ENCODE data around the gene DOK7. TPM values are rescaled to one million over a fixed set of nuclear protein-coding genes. Genes with fewer than 3 reads are reported as not detected.

Gene DOK7
- total and polyA plus RNA-seq, 2 donors (not counting 1 experiment from before 2014, with no cell fraction given) = 0.17 TPM; not detected in 1

DNA sequence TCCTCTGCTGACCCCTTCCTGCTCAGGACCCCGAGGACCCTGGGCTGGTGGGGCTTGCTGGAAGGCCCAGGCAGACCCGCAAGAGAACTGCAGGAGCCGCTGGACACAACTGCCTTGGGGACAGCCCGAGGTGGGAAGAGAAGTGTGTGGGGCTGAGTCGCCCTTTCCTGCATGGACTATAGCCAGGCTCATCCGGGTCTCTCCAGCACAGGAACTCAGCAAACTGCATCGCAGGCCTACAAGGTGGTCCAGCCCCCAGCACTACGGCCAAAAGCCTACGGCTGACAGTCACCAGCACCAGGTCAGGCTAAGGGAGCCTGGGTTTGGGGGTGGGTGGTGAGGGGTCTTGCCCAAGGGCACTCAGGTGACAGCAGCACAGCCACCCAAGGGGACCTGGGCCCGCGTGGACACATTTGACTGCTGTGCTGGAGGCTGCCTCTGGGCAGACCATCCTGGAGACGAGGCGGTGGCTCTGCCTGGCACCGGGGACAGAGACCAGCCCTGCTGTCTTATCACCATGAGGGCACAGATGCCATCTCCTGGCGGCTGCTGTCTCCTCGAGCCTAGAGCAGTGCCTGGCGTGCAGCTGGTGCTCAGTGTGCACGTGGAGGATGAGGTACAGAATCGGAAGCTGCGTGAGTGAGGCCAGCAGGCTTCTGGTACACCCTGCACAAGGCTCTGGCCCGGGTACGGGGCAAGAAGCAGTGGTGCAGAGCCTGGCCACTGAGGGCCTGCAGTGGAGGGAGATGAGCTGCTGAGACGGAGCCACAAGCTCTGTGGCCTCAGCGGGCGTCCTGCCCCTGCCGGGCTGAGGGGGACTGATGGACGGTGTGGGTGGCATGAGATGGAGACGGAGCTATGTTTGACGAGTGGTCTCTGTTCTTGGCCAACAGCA lies 54.0 kb downstream of the DOK7 start:
- Histone ChIP-seq H3K4me2 (ENCODE audit: extremely low read depth, insufficient read depth, low read length) (no peak overlapping the region), H3K27me3 (ENCODE audit: control insufficient read depth, insufficient read depth, low read length) (no peaks in the 10 kb centered on the region), H3K4me1 (ENCODE audit: control insufficient read depth, extremely low read depth, insufficient read depth, low read length) (no peaks in the 10 kb centered on the region), H3K9me3 (ENCODE audit: control insufficient read depth, insufficient read depth, low read depth, low read length) (no peaks in the 10 kb centered on the region), H4K20me1 (ENCODE audit: control insufficient read depth, extremely low read depth, insufficient read depth, low read length) (no peaks in the 10 kb centered on the region), H3K36me3 (ENCODE audit: control insufficient read depth, insufficient read depth, low read length) (peaks cover 36% of the 10 kb centered on the region), H3K4me3 (replicated peaks in 1 of 4; ENCODE audit: control extremely low read depth in 1 of 4, insufficient read depth in 1 of 4, low read depth in 3 of 4, low read length in 4 of 4) (no peak overlapping the region), H3K9ac (ENCODE audit: insufficient read depth, low read length) (no peak overlapping the region), H3K27ac (ENCODE audit: insufficient read depth, low read length) (no peak overlapping the region), H3K79me2 (ENCODE audit: control insufficient read depth, insufficient read depth, low read length) (no peaks in the 10 kb centered on the region), H2AFZ (ENCODE audit: low read length) (no peak overlapping the region)
- DNase-seq (ENCODE audit: low read depth in 2 of 2) = no peak
- TF ChIP-seq EZH2 (IDR thresholded peaks at IDR 0.05; ENCODE audit: low read length, missing control alignments) = no peak
- TF ChIP-seq, protein P1, sequence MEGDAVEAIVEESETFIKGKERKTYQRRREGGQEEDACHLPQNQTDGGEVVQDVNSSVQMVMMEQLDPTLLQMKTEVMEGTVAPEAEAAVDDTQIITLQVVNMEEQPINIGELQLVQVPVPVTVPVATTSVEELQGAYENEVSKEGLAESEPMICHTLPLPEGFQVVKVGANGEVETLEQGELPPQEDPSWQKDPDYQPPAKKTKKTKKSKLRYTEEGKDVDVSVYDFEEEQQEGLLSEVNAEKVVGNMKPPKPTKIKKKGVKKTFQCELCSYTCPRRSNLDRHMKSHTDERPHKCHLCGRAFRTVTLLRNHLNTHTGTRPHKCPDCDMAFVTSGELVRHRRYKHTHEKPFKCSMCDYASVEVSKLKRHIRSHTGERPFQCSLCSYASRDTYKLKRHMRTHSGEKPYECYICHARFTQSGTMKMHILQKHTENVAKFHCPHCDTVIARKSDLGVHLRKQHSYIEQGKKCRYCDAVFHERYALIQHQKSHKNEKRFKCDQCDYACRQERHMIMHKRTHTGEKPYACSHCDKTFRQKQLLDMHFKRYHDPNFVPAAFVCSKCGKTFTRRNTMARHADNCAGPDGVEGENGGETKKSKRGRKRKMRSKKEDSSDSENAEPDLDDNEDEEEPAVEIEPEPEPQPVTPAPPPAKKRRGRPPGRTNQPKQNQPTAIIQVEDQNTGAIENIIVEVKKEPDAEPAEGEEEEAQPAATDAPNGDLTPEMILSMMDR (conservative IDR thresholded peaks at IDR 0.05 in 1 of 2, IDR thresholded peaks at IDR 0.05 in 1 of 2; ENCODE audit: low read depth in 1 of 2, low read length in 2 of 2) = no peak

GRCh38 chr4:3517731-3518510 lies 54.8 kb downstream of the DOK7 start:
- no peak for DNase-seq (ENCODE audit: low read depth in 2 of 2)
- TF ChIP-seq EZH2 (IDR thresholded peaks at IDR 0.05; ENCODE audit: low read length, missing control alignments) = no peak
- TF ChIP-seq, protein P1 (conservative IDR thresholded peaks at IDR 0.05 in 1 of 2, IDR thresholded peaks at IDR 0.05 in 1 of 2; ENCODE audit: low read depth in 1 of 2, low read length in 2 of 2) = no peak
- no peak overlapping the region for H3K4me3 ChIP-seq (replicated peaks in 1 of 4; ENCODE audit: control extremely low read depth in 1 of 4, insufficient read depth in 1 of 4, low read depth in 3 of 4, low read length in 4 of 4)
- H3K9ac ChIP-seq (ENCODE audit: insufficient read depth, low read length) = no peak overlapping the region
- H3K36me3 ChIP-seq (ENCODE audit: control insufficient read depth, insufficient read depth, low read length) = peaks cover 34% of the 10 kb centered on the region
- H3K27me3 ChIP-seq (ENCODE audit: control insufficient read depth, insufficient read depth, low read length) = no peaks in the 10 kb centered on the region
- H3K9me3 ChIP-seq (ENCODE audit: control insufficient read depth, insufficient read depth, low read depth, low read length) = no peaks in the 10 kb centered on the region
- no peak overlapping the region for H3K27ac ChIP-seq (ENCODE audit: insufficient read depth, low read length)
- no peaks in the 10 kb centered on the region for H3K4me1 ChIP-seq (ENCODE audit: control insufficient read depth, extremely low read depth, insufficient read depth, low read length)
- H3K4me2 ChIP-seq (ENCODE audit: extremely low read depth, insufficient read depth, low read length) = no peak overlapping the region
- H2AFZ ChIP-seq (ENCODE audit: low read length) = no peak overlapping the region
- no peaks in the 10 kb centered on the region for H3K79me2 ChIP-seq (ENCODE audit: control insufficient read depth, insufficient read depth, low read length)
- H4K20me1 ChIP-seq (ENCODE audit: control insufficient read depth, extremely low read depth, insufficient read depth, low read length) = no peaks in the 10 kb centered on the region

GRCh38 chr4:3518511-3518880 lies 55.4 kb downstream of the DOK7 start:
- H3K79me2 ChIP-seq (ENCODE audit: control insufficient read depth, insufficient read depth, low read length) = no peaks in the 10 kb centered on the region
- H3K9ac ChIP-seq (ENCODE audit: insufficient read depth, low read length) = no peak overlapping the region
- peaks cover 34% of the 10 kb centered on the region for H3K36me3 ChIP-seq (ENCODE audit: control insufficient read depth, insufficient read depth, low read length)
- TF ChIP-seq EZH2 (IDR thresholded peaks at IDR 0.05; ENCODE audit: low read length, missing control alignments) = no peak
- TF ChIP-seq, protein P1 (conservative IDR thresholded peaks at IDR 0.05 in 1 of 2, IDR thresholded peaks at IDR 0.05 in 1 of 2; ENCODE audit: low read depth in 1 of 2, low read length in 2 of 2) = no peak
- no peaks in the 10 kb centered on the region for H3K9me3 ChIP-seq (ENCODE audit: control insufficient read depth, insufficient read depth, low read depth, low read length)
- no peak overlapping the region for H3K27ac ChIP-seq (ENCODE audit: insufficient read depth, low read length)
- H3K27me3 ChIP-seq (ENCODE audit: control insufficient read depth, insufficient read depth, low read length) = no peaks in the 10 kb centered on the region
- H4K20me1 ChIP-seq (ENCODE audit: control insufficient read depth, extremely low read depth, insufficient read depth, low read length) = no peaks in the 10 kb centered on the region
- DNase-seq (ENCODE audit: low read depth in 2 of 2) = no peak
- H3K4me1 ChIP-seq (ENCODE audit: control insufficient read depth, extremely low read depth, insufficient read depth, low read length) = no peaks in the 10 kb centered on the region
- H3K4me3 ChIP-seq (replicated peaks in 1 of 4; ENCODE audit: control extremely low read depth in 1 of 4, insufficient read depth in 1 of 4, low read depth in 3 of 4, low read length in 4 of 4) = no peak overlapping the region
- H2AFZ ChIP-seq (ENCODE audit: low read length) = no peak overlapping the region
- H3K4me2 ChIP-seq (ENCODE audit: extremely low read depth, insufficient read depth, low read length) = no peak overlapping the region

Data from fibroblast of lung (primary cell).